Esophagus muscularis mucosa (tissue), 4 donors: ENCODE measurements around the gene ZDHHC15.

Source experiments
- EP300 ChIP-seq: sonication (generic); formaldehyde crosslinking; IDR thresholded peaks from one replicate; pipeline ENCODE4 v1.6.1; 2017; ENCODE audit warnings: antibody characterized with exemption
- POLR2A ChIP-seq: fragments of 450-650 bp; IDR thresholded peaks from one replicate; pipeline ENCODE4 v1.6.1; 2017; ENCODE audit warnings: antibody characterized with exemption, moderate library complexity, mild to moderate bottlenecking, low read depth
- POLR2AphosphoS5 ChIP-seq, 2 donors: sonication (generic); formaldehyde crosslinking; IDR thresholded peaks; one replicate each; pipeline ENCODE4 v1.6.1; 2017; ENCODE audit warnings: antibody characterized with exemption in 2 of 2
- TF ChIP-seq, protein P1 (sequence below), 3 experiments: fragments of 200-600 bp in 2 of 3; fragments of 450-650 bp in 1 of 3; sonication (generic) in 2 of 3; IDR thresholded peaks; one replicate each; pipeline ENCODE4 v1.5.1; 2017 to 2019; ENCODE audit warnings: antibody characterized with exemption in 3 of 3, mild to moderate bottlenecking in 2 of 3, moderate library complexity in 1 of 3

DNA sequence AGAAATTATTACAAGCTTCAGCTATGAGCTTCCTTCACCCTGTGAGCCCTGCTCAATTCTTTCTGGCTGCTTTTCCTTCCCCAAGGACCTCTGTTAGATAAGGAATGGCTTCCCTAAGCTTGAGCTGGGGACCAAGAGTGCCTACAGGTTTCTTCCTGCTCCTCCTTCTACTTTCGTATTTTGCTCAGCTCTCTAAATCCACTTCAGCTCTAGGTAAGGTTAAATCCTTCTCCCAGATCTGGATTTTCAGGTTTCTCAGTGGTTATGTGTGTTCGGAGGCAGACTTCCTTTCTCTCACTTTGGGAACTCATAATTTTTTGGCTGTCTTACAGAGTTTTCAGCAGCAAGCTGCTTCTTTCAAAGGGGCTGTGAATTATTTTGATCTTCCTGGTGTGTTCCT is 21.9 kb upstream of the ZDHHC15 start:
- TF ChIP-seq, protein P1, sequence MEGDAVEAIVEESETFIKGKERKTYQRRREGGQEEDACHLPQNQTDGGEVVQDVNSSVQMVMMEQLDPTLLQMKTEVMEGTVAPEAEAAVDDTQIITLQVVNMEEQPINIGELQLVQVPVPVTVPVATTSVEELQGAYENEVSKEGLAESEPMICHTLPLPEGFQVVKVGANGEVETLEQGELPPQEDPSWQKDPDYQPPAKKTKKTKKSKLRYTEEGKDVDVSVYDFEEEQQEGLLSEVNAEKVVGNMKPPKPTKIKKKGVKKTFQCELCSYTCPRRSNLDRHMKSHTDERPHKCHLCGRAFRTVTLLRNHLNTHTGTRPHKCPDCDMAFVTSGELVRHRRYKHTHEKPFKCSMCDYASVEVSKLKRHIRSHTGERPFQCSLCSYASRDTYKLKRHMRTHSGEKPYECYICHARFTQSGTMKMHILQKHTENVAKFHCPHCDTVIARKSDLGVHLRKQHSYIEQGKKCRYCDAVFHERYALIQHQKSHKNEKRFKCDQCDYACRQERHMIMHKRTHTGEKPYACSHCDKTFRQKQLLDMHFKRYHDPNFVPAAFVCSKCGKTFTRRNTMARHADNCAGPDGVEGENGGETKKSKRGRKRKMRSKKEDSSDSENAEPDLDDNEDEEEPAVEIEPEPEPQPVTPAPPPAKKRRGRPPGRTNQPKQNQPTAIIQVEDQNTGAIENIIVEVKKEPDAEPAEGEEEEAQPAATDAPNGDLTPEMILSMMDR (IDR thresholded peaks at IDR 0.05): no peak
- TF ChIP-seq POLR2AphosphoS5 (IDR thresholded peaks at IDR 0.05): no peak
- TF ChIP-seq POLR2A: no peak
- TF ChIP-seq EP300: no peak
